ENCODE data around the gene NEU4.
"Not testable (repeated sequence)": the region's sequence is repeated elsewhere in the genome, so short reads cannot be mapped to it uniquely, and the experiment has no call there.

Gene NEU4

DNA sequence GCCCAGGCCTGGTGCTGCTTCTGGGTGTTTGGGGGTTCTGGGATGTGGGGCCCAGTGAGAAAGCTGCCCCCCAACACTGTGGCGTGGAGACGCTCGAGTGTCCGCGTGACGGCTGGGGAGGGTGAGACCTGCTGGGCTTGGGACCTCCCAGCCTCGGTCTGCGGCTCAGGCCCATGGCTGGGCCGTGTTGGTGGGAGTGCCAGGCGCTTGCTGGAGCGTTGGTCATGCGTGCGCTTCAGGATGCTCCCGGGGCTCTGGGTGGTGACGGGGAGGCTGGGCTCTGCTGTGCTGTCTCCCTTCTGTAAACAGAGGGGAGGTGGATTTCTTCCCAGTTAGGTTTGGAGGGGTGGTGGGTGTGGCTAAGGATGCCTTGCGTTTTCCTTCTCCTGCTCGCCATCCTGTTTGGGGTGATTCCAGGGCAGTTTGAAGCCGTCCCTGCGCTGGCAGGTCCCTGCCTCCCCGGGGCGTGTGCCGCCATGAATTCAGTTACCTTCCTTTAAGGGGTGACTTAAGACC is 31.8 kb upstream of the NEU4 start:
- DNase-seq: peak; percentile 45
- no peaks in the 10 kb centered on the region for H3K27me3 Mint-ChIP-seq (ENCODE audit: low read depth, poor library complexity)
- no peak overlapping the region for H3K4me3 Mint-ChIP-seq
- H3K27ac Mint-ChIP-seq: no peak overlapping the region
- TF ChIP-seq, protein P1, sequence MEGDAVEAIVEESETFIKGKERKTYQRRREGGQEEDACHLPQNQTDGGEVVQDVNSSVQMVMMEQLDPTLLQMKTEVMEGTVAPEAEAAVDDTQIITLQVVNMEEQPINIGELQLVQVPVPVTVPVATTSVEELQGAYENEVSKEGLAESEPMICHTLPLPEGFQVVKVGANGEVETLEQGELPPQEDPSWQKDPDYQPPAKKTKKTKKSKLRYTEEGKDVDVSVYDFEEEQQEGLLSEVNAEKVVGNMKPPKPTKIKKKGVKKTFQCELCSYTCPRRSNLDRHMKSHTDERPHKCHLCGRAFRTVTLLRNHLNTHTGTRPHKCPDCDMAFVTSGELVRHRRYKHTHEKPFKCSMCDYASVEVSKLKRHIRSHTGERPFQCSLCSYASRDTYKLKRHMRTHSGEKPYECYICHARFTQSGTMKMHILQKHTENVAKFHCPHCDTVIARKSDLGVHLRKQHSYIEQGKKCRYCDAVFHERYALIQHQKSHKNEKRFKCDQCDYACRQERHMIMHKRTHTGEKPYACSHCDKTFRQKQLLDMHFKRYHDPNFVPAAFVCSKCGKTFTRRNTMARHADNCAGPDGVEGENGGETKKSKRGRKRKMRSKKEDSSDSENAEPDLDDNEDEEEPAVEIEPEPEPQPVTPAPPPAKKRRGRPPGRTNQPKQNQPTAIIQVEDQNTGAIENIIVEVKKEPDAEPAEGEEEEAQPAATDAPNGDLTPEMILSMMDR (IDR thresholded peaks at IDR 0.05): no peak
- H3K36me3 Mint-ChIP-seq (ENCODE audit: low read depth): peaks cover 18% of the 10 kb centered on the region
- H3K4me1 Mint-ChIP-seq: peaks cover 46% of the 10 kb centered on the region
- peaks cover 38% of the 10 kb centered on the region for H3K9me3 Mint-ChIP-seq

DNA sequence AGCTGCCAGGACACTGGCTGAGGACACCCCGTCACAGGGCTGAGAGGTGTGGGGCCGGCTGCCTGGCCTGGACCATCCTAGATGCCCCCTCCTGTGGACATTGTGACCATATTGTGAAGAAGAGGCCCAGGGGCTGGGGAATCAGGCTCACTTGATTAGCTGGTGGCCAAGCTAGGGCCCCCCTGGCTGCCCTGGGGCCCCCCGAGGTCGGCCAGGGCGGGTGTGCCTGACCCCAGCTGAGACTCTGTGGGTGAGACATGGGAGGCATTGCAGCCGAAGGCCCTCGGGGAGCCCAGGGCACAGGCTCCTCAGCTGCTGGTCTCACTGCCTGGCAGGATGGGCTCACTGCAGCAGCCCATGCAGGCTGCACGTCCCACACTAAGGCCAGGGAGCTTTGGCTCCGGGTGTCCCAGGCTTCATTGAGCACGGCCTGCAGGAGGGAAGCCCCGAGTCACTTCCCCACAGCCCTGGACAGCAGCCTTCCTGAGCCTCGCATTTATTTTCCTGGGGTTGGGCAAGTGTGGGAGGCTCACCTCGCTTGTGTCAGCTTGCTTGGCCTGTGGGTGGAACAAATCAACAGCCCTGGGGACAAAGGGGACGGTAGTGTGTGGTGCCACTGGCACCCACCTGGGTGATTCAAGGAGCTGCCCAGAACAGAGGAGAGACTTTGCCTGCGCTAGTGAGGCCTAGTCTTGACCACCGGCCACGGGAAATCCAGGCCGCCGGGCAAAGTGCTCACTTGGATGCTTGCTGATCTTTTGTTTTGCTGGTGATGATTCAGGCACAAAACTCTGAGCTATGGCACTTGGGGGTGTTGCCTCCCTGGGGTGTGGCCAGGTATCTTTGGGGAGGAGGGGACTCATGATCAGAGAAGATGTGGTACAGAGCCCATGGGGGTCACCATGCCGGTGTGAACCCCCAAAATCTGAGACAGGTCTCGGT is 31.0 kb upstream of the NEU4 start:
- Mint-ChIP-seq H3K4me3 (peak overlapping the region; percentile 35), H3K36me3 (ENCODE audit: low read depth) (peaks cover 18% of the 10 kb centered on the region), H3K4me1 (peaks cover 38% of the 10 kb centered on the region), H3K9me3 (peaks cover 45% of the 10 kb centered on the region), H3K27ac (peak overlapping the region; percentile 84), H3K27me3 (ENCODE audit: low read depth, poor library complexity) (no peaks in the 10 kb centered on the region)
- TF ChIP-seq, protein P1 (IDR thresholded peaks at IDR 0.05): no peak
- DNase-seq: no peak

DNA sequence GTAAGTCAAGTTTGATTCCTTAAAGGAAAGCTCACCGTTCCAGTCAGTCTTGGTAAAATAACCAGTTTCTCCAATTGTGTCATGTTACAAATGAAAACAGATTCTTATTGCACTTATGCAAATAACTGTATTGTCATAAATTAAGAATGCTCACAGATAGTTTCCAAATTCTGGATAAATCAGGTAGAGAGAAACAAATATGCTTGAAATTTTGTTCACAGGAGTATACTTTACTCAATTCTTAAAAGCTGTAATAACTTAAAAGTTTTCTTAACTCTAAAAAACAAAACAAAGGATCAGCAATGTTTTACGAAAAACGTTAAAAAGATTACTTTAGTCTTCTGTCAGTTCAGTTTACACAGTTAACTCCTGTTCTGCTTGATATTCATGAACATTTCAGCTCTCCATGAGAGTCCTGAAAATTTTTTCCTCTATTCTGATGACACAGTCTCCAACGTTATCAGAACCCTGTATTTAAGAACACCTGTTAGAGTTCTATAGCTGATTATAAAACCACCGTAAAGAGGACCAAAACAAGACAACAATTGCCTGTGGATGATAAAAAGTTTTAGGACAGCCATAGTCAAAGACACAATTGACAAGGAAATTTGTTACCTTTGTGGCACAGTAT is 27.9 kb upstream of the NEU4 start:
- TF ChIP-seq, protein P1 (IDR thresholded peaks at IDR 0.05): no peak
- Mint-ChIP-seq H3K36me3 (ENCODE audit: low read depth) (peaks cover 23% of the 10 kb centered on the region), H3K27me3 (ENCODE audit: low read depth, poor library complexity) (peaks cover 3% of the 10 kb centered on the region), H3K4me3 (no peak overlapping the region), H3K27ac (no peak overlapping the region), H3K4me1 (peaks cover 21% of the 10 kb centered on the region), H3K9me3 (peaks cover 70% of the 10 kb centered on the region)
- no peak for DNase-seq

DNA sequence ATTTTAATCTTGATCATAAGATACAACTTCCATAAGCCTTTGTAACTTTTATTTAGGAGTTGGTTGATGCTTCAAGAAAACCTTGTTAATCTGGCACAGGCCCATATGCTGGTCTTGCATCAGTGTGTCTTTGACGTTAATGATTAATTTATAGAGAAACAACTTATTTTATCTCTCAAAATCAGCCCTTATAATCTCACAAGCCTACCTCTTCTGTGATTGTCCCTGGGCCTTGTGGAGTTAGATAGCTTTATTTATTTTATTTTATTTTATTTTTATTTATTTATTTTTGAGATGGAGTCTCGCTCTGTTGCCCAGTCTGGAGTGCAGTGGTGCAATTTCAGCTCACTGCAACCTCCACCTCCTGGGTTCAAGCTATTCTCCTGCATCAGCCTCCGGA is 26.9 kb upstream of the NEU4 start:
- H3K27me3 Mint-ChIP-seq (ENCODE audit: low read depth, poor library complexity); H3K27ac Mint-ChIP-seq; DNase-seq; H3K4me3 Mint-ChIP-seq: not testable (repeated sequence)
- H3K9me3 Mint-ChIP-seq: peaks cover 80% of the 10 kb centered on the region
- H3K4me1 Mint-ChIP-seq: peaks cover 20% of the 10 kb centered on the region
- peaks cover 23% of the 10 kb centered on the region for H3K36me3 Mint-ChIP-seq (ENCODE audit: low read depth)

- Mint-ChIP-seq H3K36me3 (ENCODE audit: low read depth) (peaks cover 32% of the 10 kb centered on the region), H3K9me3 (peaks cover 85% of the 10 kb centered on the region), H3K27ac (peak overlapping the region; percentile 48), H3K4me1 (peaks cover 31% of the 10 kb centered on the region), H3K4me3 (no peak overlapping the region), H3K27me3 (ENCODE audit: low read depth, poor library complexity) (peaks cover 4% of the 10 kb centered on the region)
- no peak for DNase-seq
- TF ChIP-seq, protein P1 (IDR thresholded peaks at IDR 0.05): no peak
These were observed 20.9 kb upstream of the NEU4 start for GRCh38 chr2:241788135-241788534.

GRCh38 chr2:241788572-241788971 is 20.4 kb upstream of the NEU4 start:
- H3K9me3 Mint-ChIP-seq: peaks cover 85% of the 10 kb centered on the region
- H3K4me1 Mint-ChIP-seq: peaks cover 34% of the 10 kb centered on the region
- TF ChIP-seq, protein P1 (IDR thresholded peaks at IDR 0.05): no peak
- no peak for DNase-seq
- no peak overlapping the region for H3K27ac Mint-ChIP-seq
- H3K36me3 Mint-ChIP-seq (ENCODE audit: low read depth): peaks cover 32% of the 10 kb centered on the region
- no peak overlapping the region for H3K4me3 Mint-ChIP-seq
- H3K27me3 Mint-ChIP-seq (ENCODE audit: low read depth, poor library complexity): peaks cover 4% of the 10 kb centered on the region

DNA sequence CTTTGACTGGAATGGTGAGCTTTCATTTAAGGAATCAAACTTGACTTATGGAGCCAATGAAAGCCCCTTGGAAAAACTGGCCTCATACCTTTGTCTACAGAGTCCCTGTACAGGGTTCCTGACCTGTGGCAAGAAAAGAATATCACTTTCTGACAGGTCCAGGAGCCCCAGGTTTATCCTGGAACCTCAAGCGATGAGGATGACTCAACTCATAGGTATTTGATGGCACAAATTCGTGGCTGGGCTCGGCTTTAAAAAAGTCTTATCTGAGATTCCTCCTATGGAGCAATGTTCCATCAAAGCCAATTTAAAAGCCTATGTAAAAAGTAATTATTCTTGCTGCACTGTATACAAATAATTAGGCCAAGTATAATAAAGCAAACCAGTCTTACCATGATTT is 17.6 kb upstream of the NEU4 start:
- peaks cover 33% of the 10 kb centered on the region for H3K36me3 Mint-ChIP-seq (ENCODE audit: low read depth)
- DNase-seq; H3K4me3 Mint-ChIP-seq; H3K27ac Mint-ChIP-seq; H3K27me3 Mint-ChIP-seq (ENCODE audit: low read depth, poor library complexity): not testable (repeated sequence)
- peaks cover 67% of the 10 kb centered on the region for H3K9me3 Mint-ChIP-seq
- H3K4me1 Mint-ChIP-seq: peaks cover 51% of the 10 kb centered on the region
